GM12873 (cell line): ENCODE data around the gene SERPINC1.

Experiments
- TF ChIP-seq, protein P1 (sequence below): IDR thresholded peaks from 2 replicates; pipeline ENCODE4 v1.5.1; 2012; ENCODE audit warnings: low read depth, mild to moderate bottlenecking, moderate library complexity, low read length, control low read depth; ENCODE audit not compliant: insufficient read depth; ENCODE audit errors: missing control alignments

SERPINC1 gene

GRCh38 chr1:173857363-173857917, 59.7 kb downstream of the SERPINC1 start:
- TF ChIP-seq, protein P1, sequence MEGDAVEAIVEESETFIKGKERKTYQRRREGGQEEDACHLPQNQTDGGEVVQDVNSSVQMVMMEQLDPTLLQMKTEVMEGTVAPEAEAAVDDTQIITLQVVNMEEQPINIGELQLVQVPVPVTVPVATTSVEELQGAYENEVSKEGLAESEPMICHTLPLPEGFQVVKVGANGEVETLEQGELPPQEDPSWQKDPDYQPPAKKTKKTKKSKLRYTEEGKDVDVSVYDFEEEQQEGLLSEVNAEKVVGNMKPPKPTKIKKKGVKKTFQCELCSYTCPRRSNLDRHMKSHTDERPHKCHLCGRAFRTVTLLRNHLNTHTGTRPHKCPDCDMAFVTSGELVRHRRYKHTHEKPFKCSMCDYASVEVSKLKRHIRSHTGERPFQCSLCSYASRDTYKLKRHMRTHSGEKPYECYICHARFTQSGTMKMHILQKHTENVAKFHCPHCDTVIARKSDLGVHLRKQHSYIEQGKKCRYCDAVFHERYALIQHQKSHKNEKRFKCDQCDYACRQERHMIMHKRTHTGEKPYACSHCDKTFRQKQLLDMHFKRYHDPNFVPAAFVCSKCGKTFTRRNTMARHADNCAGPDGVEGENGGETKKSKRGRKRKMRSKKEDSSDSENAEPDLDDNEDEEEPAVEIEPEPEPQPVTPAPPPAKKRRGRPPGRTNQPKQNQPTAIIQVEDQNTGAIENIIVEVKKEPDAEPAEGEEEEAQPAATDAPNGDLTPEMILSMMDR, result no peak

DNA sequence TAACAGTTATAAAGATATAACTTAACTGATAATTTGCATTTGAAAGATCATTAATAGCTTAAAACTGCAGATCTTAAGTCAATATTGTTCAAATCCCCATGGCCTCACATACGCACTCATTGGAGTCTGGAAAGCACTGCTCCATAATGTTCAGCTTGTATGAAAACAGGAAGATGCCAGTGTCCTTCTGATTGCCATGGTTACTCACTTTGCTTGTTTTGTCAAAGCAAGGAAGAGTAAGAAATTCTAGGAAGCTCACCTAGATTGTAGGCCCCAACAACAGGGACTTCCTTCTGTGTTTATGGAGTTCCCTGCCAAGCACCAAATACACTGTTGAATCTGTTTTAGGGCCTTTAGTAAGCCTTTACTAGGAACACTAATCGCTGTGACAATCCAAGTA, 60.2 kb downstream of the SERPINC1 start:
- TF ChIP-seq, protein P1, result no peak

DNA sequence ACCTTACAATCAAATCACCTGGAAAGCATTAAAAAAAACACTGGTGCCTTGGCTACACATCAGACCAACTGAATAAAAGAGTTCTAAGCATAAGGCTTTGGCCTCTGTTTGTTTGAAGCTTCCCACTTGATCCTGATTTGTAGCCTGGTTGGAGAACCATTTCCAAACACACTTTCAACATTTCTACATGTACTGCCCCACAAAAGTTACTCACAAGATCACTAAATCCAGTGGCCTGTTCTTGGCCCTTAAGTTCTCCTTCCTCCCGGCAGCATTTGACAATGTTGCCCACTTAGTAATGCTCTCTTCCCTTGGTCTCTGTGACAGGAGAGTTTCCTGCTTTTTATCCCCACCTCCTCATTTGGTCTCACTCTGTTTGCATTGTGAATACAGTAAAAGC, 61.1 kb downstream of the SERPINC1 start:
- TF ChIP-seq, protein P1, result no peak
